Activated T-helper 1 cell treated with anti-CD3 and anti-CD28 coated beads, Interleukin-2, amount 50 U/mL, for 16 hours (primary cell): ENCODE measurements around the gene NPNT.

ENCODE experiments used
- DNase-seq, 2 donors: peaks; one replicate each; pipeline ENCODE4 v3.0.0-alpha.2; 2020; ENCODE audit warnings: low read depth in 1 of 2, low spot score in 1 of 2

NPNT gene

GRCh38 chr4:105917171-105917685, 22.0 kb downstream of the NPNT start:
- DNase-seq = no peak

GRCh38 chr4:105921301-105921700, 26.0 kb downstream of the NPNT start:
- DNase-seq = no peak

- no peak for DNase-seq
These were observed 28.4 kb downstream of the NPNT start for GRCh38 chr4:105923497-105924238.

GRCh38 chr4:105924341-105924740, 29.1 kb downstream of the NPNT start:
- DNase-seq = no peak

- no peak for DNase-seq
These were observed 35.4 kb downstream of the NPNT start for GRCh38 chr4:105930698-105931097.

- no peak for DNase-seq
These were observed 37.8 kb downstream of the NPNT start for GRCh38 chr4:105933083-105933482.

- no peak for DNase-seq
These were observed 39.1 kb downstream of the NPNT start for GRCh38 chr4:105934386-105934785.

- DNase-seq = no peak
These were observed 41.6 kb downstream of the NPNT start for GRCh38 chr4:105936901-105937300.

GRCh38 chr4:105937759-105938158, 42.5 kb downstream of the NPNT start:
- DNase-seq = no peak

GRCh38 chr4:105943234-105943633, 48.0 kb downstream of the NPNT start:
- no peak for DNase-seq

- no peak for DNase-seq
These were observed 49.3 kb downstream of the NPNT start for GRCh38 chr4:105944540-105944939.

GRCh38 chr4:105946771-105947170, 51.5 kb downstream of the NPNT start:
- no peak for DNase-seq

GRCh38 chr4:105950701-105951100, 55.4 kb downstream of the NPNT start:
- no peak for DNase-seq

- no peak for DNase-seq
These were observed 55.9 kb downstream of the NPNT start for GRCh38 chr4:105951198-105951597.

- no peak for DNase-seq
These were observed 57.3 kb downstream of the NPNT start for GRCh38 chr4:105952591-105952990.

GRCh38 chr4:105956569-105956968, 61.3 kb downstream of the NPNT start:
- no peak for DNase-seq

GRCh38 chr4:105957680-105958079, 62.4 kb downstream of the NPNT start:
- no peak for DNase-seq

- no peak for DNase-seq
These were observed 68.5 kb downstream of the NPNT start for GRCh38 chr4:105963461-105964400.

- DNase-seq = no peak
These were observed 70.0 kb downstream of the NPNT start for GRCh38 chr4:105965183-105965800.

GRCh38 chr4:105966051-105966450, 70.8 kb downstream of the NPNT start:
- DNase-seq = no peak

GRCh38 chr4:105967058-105967658, 71.9 kb downstream of the NPNT start:
- DNase-seq = no peak
